ENCODE data around the gene SPEF2. TPM values are rescaled to one million over a fixed set of nuclear protein-coding genes. Genes with fewer than 3 reads are reported as not detected.

SPEF2 gene
- total RNA-seq, 3 donors from 2014 or later = 8.2 to 35.9 (median 11.5) TPM

- Histone ChIP-seq H3K4me1 (peaks cover 0 to 3% of the 10 kb centered on the region in 2 donors), H3K27ac (no peak overlapping the region), H3K27me3 (no peaks in the 10 kb centered on the region), H3K9me3 (no peaks in the 10 kb centered on the region), H3K36me3 (no peaks in the 10 kb centered on the region), H3K4me3 (no peak overlapping the region)
- intact Hi-C loops (cut with DNase I; ENCODE audit: low total_unique reads) = no loop called here
- no peak for DNase-seq (ENCODE audit: low spot score in 2 of 2)
- TF ChIP-seq POLR2AphosphoS5 (IDR thresholded peaks at IDR 0.05) (no peak), POLR2A (IDR thresholded peaks at IDR 0.05) (no peak), CTCF (IDR thresholded peaks at IDR 0.05) (no peak)
Observed at GRCh38 chr5:35799753-35800152, 182.1 kb downstream of the SPEF2 start.

GRCh38 chr5:35803191-35803651 lies 185.6 kb downstream of the SPEF2 start:
- no peak for DNase-seq (ENCODE audit: low spot score in 2 of 2)
- no peak overlapping the region for H3K27ac ChIP-seq
- intact Hi-C loops (cut with DNase I; ENCODE audit: low total_unique reads) = no loop called here
- H3K4me3 ChIP-seq = no peak overlapping the region
- TF ChIP-seq POLR2A (IDR thresholded peaks at IDR 0.05) (no peak), POLR2AphosphoS5 (IDR thresholded peaks at IDR 0.05) (no peak), CTCF (IDR thresholded peaks at IDR 0.05) (no peak)
- peaks cover 0 to 3% of the 10 kb centered on the region in 2 donors for H3K4me1 ChIP-seq
- no peaks in the 10 kb centered on the region for H3K27me3 ChIP-seq
- no peaks in the 10 kb centered on the region for H3K36me3 ChIP-seq
- no peaks in the 10 kb centered on the region for H3K9me3 ChIP-seq

- TF ChIP-seq POLR2AphosphoS5 (IDR thresholded peaks at IDR 0.05) (no peak), CTCF (IDR thresholded peaks at IDR 0.05) (no peak), POLR2A (IDR thresholded peaks at IDR 0.05) (no peak)
- Histone ChIP-seq H3K27me3 (no peaks in the 10 kb centered on the region), H3K4me1 (peaks cover 0 to 3% of the 10 kb centered on the region in 2 donors), H3K9me3 (no peaks in the 10 kb centered on the region), H3K36me3 (no peaks in the 10 kb centered on the region), H3K27ac (no peak overlapping the region), H3K4me3 (no peak overlapping the region)
- DNase-seq (ENCODE audit: low spot score in 2 of 2) = no peak
- intact Hi-C loops (cut with DNase I; ENCODE audit: low total_unique reads) = no loop called here
Observed at GRCh38 chr5:35804201-35804653, 186.6 kb downstream of the SPEF2 start.

- Histone ChIP-seq H3K9me3 (no peaks in the 10 kb centered on the region), H3K27ac (no peak overlapping the region), H3K36me3 (no peaks in the 10 kb centered on the region), H3K4me3 (no peak overlapping the region), H3K27me3 (no peaks in the 10 kb centered on the region), H3K4me1 (peaks cover 0 to 3% of the 10 kb centered on the region in 2 donors)
- TF ChIP-seq POLR2AphosphoS5 (IDR thresholded peaks at IDR 0.05) (no peak), CTCF (IDR thresholded peaks at IDR 0.05) (no peak), POLR2A (IDR thresholded peaks at IDR 0.05) (no peak)
- intact Hi-C loops (cut with DNase I; ENCODE audit: low total_unique reads) = no loop called here
- no peak for DNase-seq (ENCODE audit: low spot score in 2 of 2)
Observed at GRCh38 chr5:35804841-35805240, 187.2 kb downstream of the SPEF2 start.

- H3K36me3 ChIP-seq = no peaks in the 10 kb centered on the region
- no peaks in the 10 kb centered on the region for H3K9me3 ChIP-seq
- DNase-seq (ENCODE audit: low spot score in 2 of 2) = no peak
- no peaks in the 10 kb centered on the region for H3K27me3 ChIP-seq
- TF ChIP-seq CTCF (IDR thresholded peaks at IDR 0.05) (no peak), POLR2AphosphoS5 (IDR thresholded peaks at IDR 0.05) (no peak), POLR2A (IDR thresholded peaks at IDR 0.05) (no peak)
- intact Hi-C loops (cut with DNase I; ENCODE audit: low total_unique reads) = no loop called here
- H3K4me1 ChIP-seq = no peaks in the 10 kb centered on the region
- no peak overlapping the region for H3K4me3 ChIP-seq
- peak overlapping the region in 1 of 2 donors; percentile 26 for H3K27ac ChIP-seq
Observed at GRCh38 chr5:35810601-35811000, 192.9 kb downstream of the SPEF2 start.
